HUES6 (cell line): ENCODE results near the gene TTC39B.

Experiments
- H3K27ac ChIP-seq: 2 replicates; pipeline ENCODE4 v1.7.0; 2013; ENCODE audit warnings: low read depth, mild to moderate bottlenecking, low read length, inconsistent platforms
- H3K27me3 ChIP-seq: 2 replicates; pipeline ENCODE4 v1.6.1; 2013; ENCODE audit warnings: low read length; ENCODE audit not compliant: control insufficient read depth, insufficient read depth
- H3K36me3 ChIP-seq: 2 replicates; pipeline ENCODE4 v1.6.1; 2013; ENCODE audit warnings: low read length; ENCODE audit not compliant: control insufficient read depth, insufficient read depth
- H3K4me1 ChIP-seq: 2 replicates; pipeline ENCODE4 v1.6.1; 2013; ENCODE audit warnings: low read length; ENCODE audit not compliant: control insufficient read depth, insufficient read depth
- H3K4me3 ChIP-seq: 2 replicates; pipeline ENCODE4 v1.5.1; 2013; ENCODE audit warnings: low read depth, low read length
- H3K9ac ChIP-seq: one replicate; pipeline ENCODE4 v1.6.1; 2013; ENCODE audit warnings: mild to moderate bottlenecking, low read length
- H3K9me3 ChIP-seq: 2 replicates; pipeline ENCODE4 v1.6.1; 2013; ENCODE audit warnings: low read depth, low read length; ENCODE audit not compliant: control insufficient read depth, insufficient read depth

The TTC39B gene

GRCh38 chr9:15304632-15305031 lies 2.4 kb downstream of the TTC39B start:
- no peaks in the 10 kb centered on the region; the same call in 1 of the 2 replicates for H3K36me3 ChIP-seq
- no peaks in the 10 kb centered on the region for H3K27me3 ChIP-seq
- no peak overlapping the region for H3K4me3 ChIP-seq
- H3K9ac ChIP-seq: no peak overlapping the region
- no peak overlapping the region for H3K27ac ChIP-seq
- H3K9me3 ChIP-seq: no peaks in the 10 kb centered on the region
- peaks cover 14% of the 10 kb centered on the region for H3K4me1 ChIP-seq

GRCh38 chr9:15300218-15300617 lies 6.8 kb downstream of the TTC39B start:
- Histone ChIP-seq H3K9ac (no peak overlapping the region), H3K4me3 (no peak overlapping the region), H3K36me3 (peaks cover 18% of the 10 kb centered on the region), H3K9me3 (peaks cover 8% of the 10 kb centered on the region; the same call in 1 of the 2 replicates), H3K27me3 (no peaks in the 10 kb centered on the region), H3K27ac (no peak overlapping the region), H3K4me1 (peaks cover 11% of the 10 kb centered on the region)

- Histone ChIP-seq H3K9me3 (peaks cover 8% of the 10 kb centered on the region; the same call in 1 of the 2 replicates), H3K36me3 (peaks cover 18% of the 10 kb centered on the region), H3K4me1 (peaks cover 12% of the 10 kb centered on the region; the same call in 1 of the 2 replicates), H3K27me3 (no peaks in the 10 kb centered on the region), H3K9ac (no peak overlapping the region), H3K4me3 (no peak overlapping the region), H3K27ac (no peak overlapping the region)
Measured at GRCh38 chr9:15299374-15299939, 7.6 kb downstream of the TTC39B start.

- H3K9me3 ChIP-seq: peaks cover 8% of the 10 kb centered on the region; the same call in 1 of the 2 replicates
- peaks cover 16% of the 10 kb centered on the region; the same call in 1 of the 2 replicates for H3K4me1 ChIP-seq
- no peak overlapping the region for H3K4me3 ChIP-seq
- peaks cover 18% of the 10 kb centered on the region for H3K36me3 ChIP-seq
- H3K27me3 ChIP-seq: no peaks in the 10 kb centered on the region
- no peak overlapping the region for H3K27ac ChIP-seq
- no peak overlapping the region for H3K9ac ChIP-seq
Measured at GRCh38 chr9:15298362-15298761, 8.7 kb downstream of the TTC39B start.

- H3K4me1 ChIP-seq: peaks cover 16% of the 10 kb centered on the region
- H3K27me3 ChIP-seq: no peaks in the 10 kb centered on the region
- peaks cover 18% of the 10 kb centered on the region for H3K36me3 ChIP-seq
- H3K4me3 ChIP-seq: no peak overlapping the region
- H3K9ac ChIP-seq: no peak overlapping the region
- H3K9me3 ChIP-seq: peaks cover 8% of the 10 kb centered on the region; the same call in 1 of the 2 replicates
- no peak overlapping the region for H3K27ac ChIP-seq
Measured at GRCh38 chr9:15295761-15296405, 11.1 kb downstream of the TTC39B start.

- Histone ChIP-seq H3K9me3 (peaks cover 8% of the 10 kb centered on the region; the same call in 1 of the 2 replicates), H3K27me3 (no peaks in the 10 kb centered on the region), H3K9ac (no peak overlapping the region), H3K27ac (no peak overlapping the region), H3K36me3 (peaks cover 18% of the 10 kb centered on the region), H3K4me3 (no peak overlapping the region), H3K4me1 (peaks cover 26% of the 10 kb centered on the region)
Measured at GRCh38 chr9:15294604-15295003, 12.4 kb downstream of the TTC39B start.

GRCh38 chr9:15293804-15294316 lies 13.2 kb downstream of the TTC39B start:
- Histone ChIP-seq H3K9me3 (peaks cover 7% of the 10 kb centered on the region; the same call in 1 of the 2 replicates), H3K4me3 (no peak overlapping the region), H3K27ac (no peak overlapping the region), H3K27me3 (no peaks in the 10 kb centered on the region), H3K4me1 (peaks cover 28% of the 10 kb centered on the region), H3K9ac (no peak overlapping the region), H3K36me3 (peaks cover 18% of the 10 kb centered on the region)

GRCh38 chr9:15293084-15293483 lies 13.9 kb downstream of the TTC39B start:
- peaks cover 16% of the 10 kb centered on the region for H3K36me3 ChIP-seq
- H3K27ac ChIP-seq: no peak overlapping the region
- H3K9me3 ChIP-seq: peaks cover 6% of the 10 kb centered on the region; the same call in 1 of the 2 replicates
- peaks cover 28% of the 10 kb centered on the region for H3K4me1 ChIP-seq
- no peaks in the 10 kb centered on the region for H3K27me3 ChIP-seq
- H3K9ac ChIP-seq: no peak overlapping the region
- no peak overlapping the region for H3K4me3 ChIP-seq

- H3K9me3 ChIP-seq: peaks cover 6% of the 10 kb centered on the region; the same call in 1 of the 2 replicates
- H3K27me3 ChIP-seq: no peaks in the 10 kb centered on the region
- 0 out of 2 replicates have a peak, but pooled peaks cover 3% of the 10 kb centered on the region for H3K36me3 ChIP-seq
- peaks cover 18% of the 10 kb centered on the region for H3K4me1 ChIP-seq
- H3K27ac ChIP-seq: no peak overlapping the region
- no peak overlapping the region for H3K9ac ChIP-seq
- no peak overlapping the region for H3K4me3 ChIP-seq
Measured at GRCh38 chr9:15289603-15290002, 17.4 kb downstream of the TTC39B start.

GRCh38 chr9:15287309-15287708 lies 19.7 kb downstream of the TTC39B start:
- H3K4me1 ChIP-seq: peaks cover 13% of the 10 kb centered on the region; the same call in 1 of the 2 replicates
- H3K9ac ChIP-seq: no peak overlapping the region
- no peaks in the 10 kb centered on the region for H3K27me3 ChIP-seq
- H3K4me3 ChIP-seq: no peak overlapping the region
- H3K9me3 ChIP-seq: peaks cover 6% of the 10 kb centered on the region; the same call in 1 of the 2 replicates
- 0 out of 2 replicates have a peak, but pooled peaks cover 3% of the 10 kb centered on the region for H3K36me3 ChIP-seq
- H3K27ac ChIP-seq: no peak overlapping the region
